Neutrophil (primary cell): Measurements from ENCODE around the gene SCTR.

Source experiments
- H3K27ac ChIP-seq: fragments of 200-600 bp; sonication (generic); 2 replicates; pipeline ENCODE4 v1.5.1; 2016; ENCODE audit warnings: mild to moderate bottlenecking, moderate library complexity
- H3K27me3 ChIP-seq: fragments of 200-600 bp; sonication (generic); 2 replicates; pipeline ENCODE4 v1.6.0; 2016; ENCODE audit warnings: mild to moderate bottlenecking
- H3K36me3 ChIP-seq: fragments of 200-600 bp; sonication (generic); 2 replicates; pipeline ENCODE4 v1.5.1; 2017
- H3K4me1 ChIP-seq, 2 experiments: fragments of 200-600 bp in 1 of 2; sonication (generic) in 1 of 2; 1 replicate in 1 of 2; 2 replicates in 1 of 2; pipeline versions ENCODE4 v1.5.1 to v1.6.1; 2013 to 2016; ENCODE audit warnings: low read depth in 1 of 2, low read length in 1 of 2, mild to moderate bottlenecking in 1 of 2, moderate library complexity in 1 of 2; ENCODE audit not compliant: control insufficient read depth in 1 of 2, insufficient read depth in 1 of 2
- H3K4me3 ChIP-seq, 2 experiments: fragments of 200-600 bp in 1 of 2; sonication (generic) in 1 of 2; 1 replicate in 1 of 2; 2 replicates in 1 of 2; pipeline ENCODE4 v1.5.1; 2013 to 2016; ENCODE audit warnings: low read depth in 1 of 2, low read length in 1 of 2, mild to moderate bottlenecking in 1 of 2, moderate library complexity in 1 of 2
- H3K9me3 ChIP-seq: fragments of 200-600 bp; sonication (generic); 2 replicates; pipeline ENCODE4 v1.5.1; 2016
- CTCF ChIP-seq: fragments of 200-600 bp; sonication (generic); IDR thresholded peaks from 2 replicates; pipeline ENCODE4 v1.5.1; 2016; ENCODE audit warnings: antibody characterized with exemption

Gene SCTR

GRCh38 chr2:119455066-119455718 lies 69.1 kb downstream of the SCTR start:
- no peak overlapping the region for H3K27ac ChIP-seq
- TF ChIP-seq CTCF, result no peak

GRCh38 chr2:119453972-119454593 lies 70.2 kb downstream of the SCTR start:
- peaks cover 42% of the 10 kb centered on the region for H3K27me3 ChIP-seq
- no peak overlapping the region for H3K27ac ChIP-seq
- no peaks in the 10 kb centered on the region for H3K9me3 ChIP-seq
- H3K4me1 ChIP-seq, result no peaks in the 10 kb centered on the region
- no peaks in the 10 kb centered on the region for H3K36me3 ChIP-seq
- no peak for TF ChIP-seq CTCF
- no peak overlapping the region for H3K4me3 ChIP-seq

More at GRCh38 chr2:119455066-119455718, 69.1 kb downstream of the SCTR start:
- Histone ChIP-seq H3K9me3 (no peaks in the 10 kb centered on the region), H3K27me3 (peaks cover 42% of the 10 kb centered on the region), H3K4me1 (no peaks in the 10 kb centered on the region), H3K36me3 (no peaks in the 10 kb centered on the region), H3K4me3 (no peak overlapping the region)

- Histone ChIP-seq H3K36me3 (no peaks in the 10 kb centered on the region), H3K27me3 (peaks cover 55% of the 10 kb centered on the region), H3K27ac (no peak overlapping the region), H3K9me3 (no peaks in the 10 kb centered on the region), H3K4me3 (no peak overlapping the region), H3K4me1 (no peaks in the 10 kb centered on the region)
- no peak for TF ChIP-seq CTCF
Measured at GRCh38 chr2:119451336-119452050, 72.8 kb downstream of the SCTR start.

GRCh38 chr2:119449521-119449920 lies 74.8 kb downstream of the SCTR start:
- no peak for TF ChIP-seq CTCF
- H3K36me3 ChIP-seq, result no peaks in the 10 kb centered on the region
- H3K4me1 ChIP-seq, result no peaks in the 10 kb centered on the region
- H3K4me3 ChIP-seq, result no peak overlapping the region
- H3K27ac ChIP-seq, result no peak overlapping the region
- peaks cover 43% of the 10 kb centered on the region for H3K27me3 ChIP-seq
- no peaks in the 10 kb centered on the region for H3K9me3 ChIP-seq

- H3K4me1 ChIP-seq, result no peaks in the 10 kb centered on the region
- no peak overlapping the region for H3K27ac ChIP-seq
- H3K36me3 ChIP-seq, result no peaks in the 10 kb centered on the region
- H3K4me3 ChIP-seq, result no peak overlapping the region
- no peaks in the 10 kb centered on the region for H3K9me3 ChIP-seq
- peaks cover 33% of the 10 kb centered on the region for H3K27me3 ChIP-seq
- no peak for TF ChIP-seq CTCF
Measured at GRCh38 chr2:119448427-119449141, 75.7 kb downstream of the SCTR start.
